ENCODE results near the gene SH3RF3.

- TF ChIP-seq POLR2A (IDR thresholded peaks at IDR 0.05; ENCODE audit: low read depth, low read length): no peak
- no peak for TF ChIP-seq TAF1 (IDR thresholded peaks at IDR 0.05; ENCODE audit: low read depth, low read length)
- no peak for TF ChIP-seq SPI1 (IDR thresholded peaks at IDR 0.05; ENCODE audit: low read depth, low read length)
- TF ChIP-seq POLR2AphosphoS5 (IDR thresholded peaks at IDR 0.05; ENCODE audit: low read depth, low read length): no peak
Measured at GRCh38 chr2:109320195-109320922, 191.4 kb downstream of the SH3RF3 start.
